ENCODE results near the gene B3GLCT. TPM values are rescaled to one million over a fixed set of nuclear protein-coding genes. Genes with fewer than 3 reads are reported as not detected.

The B3GLCT gene
- polyA plus RNA-seq, 1 of the 3 experiments (the other 2 are of a cell fraction) = 2.4 TPM

GRCh38 chr13:31213651-31214289 lies 14.0 kb downstream of the B3GLCT start:
- Histone ChIP-seq H3K4me1 (ENCODE audit: control insufficient read depth in 1 of 2, insufficient read depth in 2 of 2, low read depth in 1 of 2, low read length in 1 of 2) (peaks cover 12 to 17% of the 10 kb centered on the region in 2 experiments; a peak in 3 of 4 replicates), H3K36me3 (replicated peaks in 1 of 2; ENCODE audit: control insufficient read depth in 1 of 2, insufficient read depth in 2 of 2, low read length in 1 of 2) (no peaks in the 10 kb centered on the region), H3K27ac (ENCODE audit: low read depth in 2 of 2, low read length in 1 of 2) (no peak overlapping the region), H2AFZ (ENCODE audit: low read depth) (no peak overlapping the region), H3K79me2 (ENCODE audit: insufficient read depth) (peaks cover 7% of the 10 kb centered on the region; the same call in 1 of the 2 replicates), H3K9me2 (no peaks in the 10 kb centered on the region), H3F3A (replicated peaks; ENCODE audit: insufficient read depth) (peaks cover 3% of the 10 kb centered on the region), H3K4me2 (0 out of 2 replicates have a peak overlapping the region, but pooled peaks have one; percentile 1), H3K9me3 (no peaks in the 10 kb centered on the region), H3K9ac (no peak overlapping the region), H4K20me1 (ENCODE audit: insufficient read depth) (no peaks in the 10 kb centered on the region), H3K27me3 (ENCODE audit: insufficient read depth) (no peaks in the 10 kb centered on the region), H3K4me3 (ENCODE audit: low read depth in 2 of 2, low read length in 1 of 2) (no peak overlapping the region)
- no peak for TF ChIP-seq NFIC (IDR thresholded peaks at IDR 0.05; ENCODE audit: borderline replicate concordance)
- no peak for TF ChIP-seq GABPA (IDR thresholded peaks at IDR 0.05; ENCODE audit: low read depth)
- no peak for TF ChIP-seq SIN3A (IDR thresholded peaks at IDR 0.05; ENCODE audit: borderline replicate concordance, low read depth, low read length)
- TF ChIP-seq NRF1 (IDR thresholded peaks at IDR 0.05; ENCODE audit: low read depth, low read length) = no peak
- no peak for TF ChIP-seq CHD2 (IDR thresholded peaks at IDR 0.05; ENCODE audit: low read length, partially characterized antibody)
- TF ChIP-seq PBX3 (IDR thresholded peaks at IDR 0.05) = no peak
- no peak for TF ChIP-seq FOSL2 (IDR thresholded peaks at IDR 0.05; ENCODE audit: borderline replicate concordance, low read depth)
- no peak for TF ChIP-seq ELF1 (IDR thresholded peaks at IDR 0.05)
- TF ChIP-seq IRF3 (IDR thresholded peaks at IDR 0.05; ENCODE audit: low read depth, low read length) = no peak
- no peak for TF ChIP-seq USF2 (IDR thresholded peaks at IDR 0.05; ENCODE audit: borderline replicate concordance, low read depth, low read length)
- no peak for TF ChIP-seq CTCF (IDR thresholded peaks at IDR 0.05)
- TF ChIP-seq MAX (IDR thresholded peaks at IDR 0.05; ENCODE audit: low read depth) = no peak
- no peak for TF ChIP-seq RCOR1 (IDR thresholded peaks at IDR 0.05; ENCODE audit: low read length)
- no peak for TF ChIP-seq USF1 (IDR thresholded peaks at IDR 0.05; ENCODE audit: borderline replicate concordance, low read depth)
- POLR2A ChIA-PET = interaction anchor here (0.6 kb wide), 1 partner anchor 626 kb away, joined by 3 read pairs; no protein-coding TSS in a partner anchor
- 59% methylated on average over 2 of the region's 2 CpGs for WGBS (ENCODE audit: low lambda C conversion rate)
- CTCF ChIA-PET = interaction anchor here (0.7 to 1.4 kb wide), 5 partner anchors 13 to 218 kb away, joined by 3 to 5 read pairs (median 3); no protein-coding TSS in a partner anchor
- no peak for DNase-seq
